ENCODE data around the gene SPN.
"Not testable (repeated sequence)": the region's sequence is repeated elsewhere in the genome, so short reads cannot be mapped to it uniquely, and the experiment has no call there.

The SPN gene

GRCh38 chr16:29680180-29680598, 17.1 kb downstream of the SPN start:
- H3K4me3 ChIP-seq (ENCODE audit: low read depth, low read length), result no peak overlapping the region
- TF ChIP-seq, protein P1, sequence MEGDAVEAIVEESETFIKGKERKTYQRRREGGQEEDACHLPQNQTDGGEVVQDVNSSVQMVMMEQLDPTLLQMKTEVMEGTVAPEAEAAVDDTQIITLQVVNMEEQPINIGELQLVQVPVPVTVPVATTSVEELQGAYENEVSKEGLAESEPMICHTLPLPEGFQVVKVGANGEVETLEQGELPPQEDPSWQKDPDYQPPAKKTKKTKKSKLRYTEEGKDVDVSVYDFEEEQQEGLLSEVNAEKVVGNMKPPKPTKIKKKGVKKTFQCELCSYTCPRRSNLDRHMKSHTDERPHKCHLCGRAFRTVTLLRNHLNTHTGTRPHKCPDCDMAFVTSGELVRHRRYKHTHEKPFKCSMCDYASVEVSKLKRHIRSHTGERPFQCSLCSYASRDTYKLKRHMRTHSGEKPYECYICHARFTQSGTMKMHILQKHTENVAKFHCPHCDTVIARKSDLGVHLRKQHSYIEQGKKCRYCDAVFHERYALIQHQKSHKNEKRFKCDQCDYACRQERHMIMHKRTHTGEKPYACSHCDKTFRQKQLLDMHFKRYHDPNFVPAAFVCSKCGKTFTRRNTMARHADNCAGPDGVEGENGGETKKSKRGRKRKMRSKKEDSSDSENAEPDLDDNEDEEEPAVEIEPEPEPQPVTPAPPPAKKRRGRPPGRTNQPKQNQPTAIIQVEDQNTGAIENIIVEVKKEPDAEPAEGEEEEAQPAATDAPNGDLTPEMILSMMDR (IDR thresholded peaks at IDR 0.05; ENCODE audit: borderline replicate concordance, insufficient read depth, low read depth, low read length), result no peak

DNA sequence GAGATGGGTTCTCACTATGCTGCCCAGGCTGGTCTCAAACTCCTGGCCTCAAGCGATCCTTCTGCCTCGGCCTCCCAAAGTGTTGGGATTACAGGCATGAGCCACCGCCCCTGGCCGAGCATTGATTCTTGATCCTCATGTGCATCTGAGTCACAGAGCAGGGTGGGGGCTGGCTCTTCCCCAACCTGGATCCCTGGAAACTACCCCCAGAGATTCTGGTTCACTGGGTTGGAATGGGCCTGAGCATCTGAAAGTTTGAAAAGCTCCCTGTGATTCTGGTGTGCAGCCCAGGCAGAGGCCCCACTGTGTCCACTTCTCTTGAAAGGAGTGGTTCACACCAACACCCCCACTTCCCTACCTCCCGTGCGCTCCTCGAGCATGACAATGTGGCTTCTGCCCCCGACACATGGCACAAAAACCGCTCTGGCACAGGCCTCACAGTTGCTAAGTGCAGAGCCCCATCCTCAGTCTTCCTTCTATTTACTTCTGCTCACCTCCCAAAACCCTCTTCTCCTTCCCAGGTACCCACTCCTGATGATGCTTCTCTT, 20.6 kb downstream of the SPN start:
- no peak overlapping the region for H3K4me3 ChIP-seq (ENCODE audit: low read depth, low read length)
- TF ChIP-seq, protein P1 (IDR thresholded peaks at IDR 0.05; ENCODE audit: borderline replicate concordance, insufficient read depth, low read depth, low read length), result no peak

- TF ChIP-seq, protein P1 (IDR thresholded peaks at IDR 0.05; ENCODE audit: borderline replicate concordance, insufficient read depth, low read depth, low read length), result no peak
- no peak overlapping the region for H3K4me3 ChIP-seq (ENCODE audit: low read depth, low read length)
These were observed 21.6 kb downstream of the SPN start for GRCh38 chr16:29684679-29685078.

- H3K4me3 ChIP-seq (ENCODE audit: low read depth, low read length), result no peak overlapping the region
- TF ChIP-seq, protein P1 (IDR thresholded peaks at IDR 0.05; ENCODE audit: borderline replicate concordance, insufficient read depth, low read depth, low read length), result no peak
These were observed 23.8 kb downstream of the SPN start for GRCh38 chr16:29686740-29687332.

- TF ChIP-seq, protein P1 (IDR thresholded peaks at IDR 0.05; ENCODE audit: borderline replicate concordance, insufficient read depth, low read depth, low read length), result no peak
- H3K4me3 ChIP-seq (ENCODE audit: low read depth, low read length), result no peak overlapping the region
These were observed 24.7 kb downstream of the SPN start for GRCh38 chr16:29687755-29688154.

DNA sequence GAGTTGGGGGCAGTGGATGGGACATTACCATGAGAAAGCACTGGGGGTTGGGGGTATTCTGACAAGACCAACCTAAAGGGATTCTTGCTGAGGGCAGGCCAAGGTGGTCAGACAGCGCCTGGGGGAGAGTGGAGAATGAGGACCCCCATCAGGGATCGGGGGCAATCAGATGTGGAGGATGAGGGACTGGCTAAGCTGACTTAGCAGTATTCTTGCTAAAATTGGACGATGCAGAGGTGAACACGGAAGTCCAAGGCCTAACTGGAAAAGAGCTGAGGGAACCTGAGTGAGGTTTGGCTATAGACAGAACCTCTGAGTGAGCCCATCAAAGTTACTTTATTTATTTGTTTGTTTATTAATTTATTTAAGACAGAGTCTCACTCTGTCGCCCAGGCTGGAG, 25.1 kb downstream of the SPN start:
- H3K4me3 ChIP-seq (ENCODE audit: low read depth, low read length), result no peak overlapping the region
- TF ChIP-seq, protein P1 (IDR thresholded peaks at IDR 0.05; ENCODE audit: borderline replicate concordance, insufficient read depth, low read depth, low read length), result no peak

DNA sequence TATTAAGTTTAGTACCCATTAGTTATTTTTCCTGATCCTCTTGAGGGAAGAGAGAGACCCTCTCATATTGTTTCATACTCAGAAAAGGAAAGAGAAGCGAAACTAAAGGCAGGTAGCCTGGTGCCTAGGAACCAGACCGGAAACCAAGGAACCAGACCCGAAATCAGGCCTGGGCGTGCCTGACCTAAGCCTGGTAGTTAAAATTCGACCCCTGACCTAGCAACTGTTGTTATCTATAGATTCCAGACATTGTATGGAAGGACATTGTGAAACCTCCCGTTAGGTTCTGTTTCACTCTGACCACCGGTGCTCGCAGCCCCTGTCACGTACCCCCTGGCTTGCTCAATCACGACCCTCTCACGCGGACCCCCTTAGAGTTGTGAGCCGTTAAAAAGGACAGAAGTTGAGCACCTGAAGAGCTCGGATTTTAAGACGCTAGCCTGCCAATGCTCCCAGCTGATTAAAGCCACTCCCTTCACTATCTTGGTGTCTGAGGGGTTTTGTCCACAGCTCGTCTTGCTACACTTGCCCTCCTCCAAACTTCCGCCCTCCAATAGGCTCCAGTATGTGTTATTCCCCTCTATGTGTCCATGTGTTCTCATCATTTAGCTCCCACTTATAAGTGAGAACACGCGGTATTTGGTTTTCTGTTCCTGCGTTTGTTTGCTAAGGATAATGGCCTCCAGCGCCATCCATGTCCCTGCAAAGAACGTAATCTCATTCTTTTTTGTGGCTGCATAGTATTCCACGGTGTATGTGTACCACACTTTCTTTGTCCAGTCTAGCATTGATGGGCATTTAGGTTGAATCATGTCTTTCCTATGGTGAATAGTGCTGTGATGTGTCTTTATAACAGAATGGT, 26.7 kb downstream of the SPN start:
- not testable (repeated sequence) for H3K4me3 ChIP-seq (ENCODE audit: low read depth, low read length)

DNA sequence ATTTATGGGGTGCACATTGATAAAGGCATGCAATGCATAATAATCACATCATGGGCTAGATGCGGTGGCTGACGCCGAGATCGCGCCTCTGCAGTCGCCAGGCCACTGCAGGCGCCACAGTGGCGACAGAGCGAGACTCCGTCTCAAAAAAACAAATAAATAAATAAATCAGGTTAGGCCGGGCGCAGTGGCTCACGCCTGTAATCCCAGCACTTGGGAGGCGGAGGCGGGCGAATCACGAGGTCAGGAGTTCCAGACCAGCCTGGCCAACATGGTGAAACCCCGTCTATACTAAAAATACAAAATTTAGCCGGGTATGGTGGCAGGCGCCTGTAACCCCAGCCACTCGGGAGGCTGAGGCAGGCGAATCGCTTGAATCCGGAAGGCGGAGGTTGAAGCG, 29.6 kb downstream of the SPN start:
- H3K4me3 ChIP-seq (ENCODE audit: low read depth, low read length), result not testable (repeated sequence)

Measured in GM12875 (cell line).